T-helper 1 cell treated with Interleukin-12 subunit alpha and Interleukin-12 subunit beta and Interleukin-4 antibody, amounts not matched to agents 30 μg/mL and 1 μg/mL, for 36 hours (primary cell): Measurements from ENCODE around the gene FEM1C.

ENCODE experiments used
- H3K27ac Mint-ChIP-seq: one replicate; pipeline ENCODE4 v1.8.0; 2021; ENCODE audit warnings: mild to moderate bottlenecking, mixed read lengths
- H3K27me3 Mint-ChIP-seq: one replicate; pipeline ENCODE4 v1.8.0; 2021; ENCODE audit warnings: low read depth, mixed read lengths
- H3K36me3 Mint-ChIP-seq: one replicate; pipeline ENCODE4 v1.8.0; 2021; ENCODE audit warnings: low read depth, mixed read lengths
- H3K4me1 Mint-ChIP-seq: one replicate; pipeline ENCODE4 v1.8.0; 2021; ENCODE audit warnings: low read depth, mixed read lengths
- H3K4me3 Mint-ChIP-seq: one replicate; pipeline ENCODE4 v1.8.0; 2021; ENCODE audit warnings: mild to moderate bottlenecking, moderate library complexity, mixed read lengths
- H3K9me3 Mint-ChIP-seq: one replicate; pipeline ENCODE4 v1.8.0; 2021; ENCODE audit warnings: mixed read lengths

Gene FEM1C

GRCh38 chr5:115516372-115516771 is 28.2 kb downstream of the FEM1C start:
- Mint-ChIP-seq H3K4me1 (no peaks in the 10 kb centered on the region), H3K4me3 (no peak overlapping the region), H3K9me3 (no peaks in the 10 kb centered on the region), H3K27ac (no peak overlapping the region), H3K36me3 (peaks cover 23% of the 10 kb centered on the region), H3K27me3 (peaks cover 2% of the 10 kb centered on the region)

- H3K4me1 Mint-ChIP-seq = no peaks in the 10 kb centered on the region
- no peaks in the 10 kb centered on the region for H3K9me3 Mint-ChIP-seq
- no peak overlapping the region for H3K4me3 Mint-ChIP-seq
- H3K27ac Mint-ChIP-seq = no peak overlapping the region
- peaks cover 16% of the 10 kb centered on the region for H3K36me3 Mint-ChIP-seq
- H3K27me3 Mint-ChIP-seq = peaks cover 5% of the 10 kb centered on the region
Measured at GRCh38 chr5:115514220-115514619, 30.4 kb downstream of the FEM1C start.

DNA sequence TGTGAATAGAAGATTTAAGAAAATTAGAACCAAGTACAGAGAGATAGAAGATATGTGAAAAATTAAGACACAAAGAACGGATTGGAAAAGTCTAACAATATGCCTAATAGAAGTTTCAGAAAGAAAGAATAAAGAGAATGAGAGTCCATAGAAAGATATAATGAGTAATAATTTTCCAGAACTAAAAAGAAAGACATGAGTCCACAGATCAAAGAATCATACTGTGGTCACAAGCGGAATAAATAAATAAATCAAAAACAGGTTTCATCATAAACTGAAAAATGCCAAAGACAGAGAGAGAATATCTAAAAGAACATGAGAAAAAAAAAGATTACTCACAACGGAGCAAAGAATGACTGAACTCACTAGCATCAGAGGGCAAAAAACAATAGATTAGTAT is 32.9 kb downstream of the FEM1C start:
- H3K27me3 Mint-ChIP-seq = peaks cover 5% of the 10 kb centered on the region
- H3K27ac Mint-ChIP-seq = no peak overlapping the region
- peaks cover 6% of the 10 kb centered on the region for H3K36me3 Mint-ChIP-seq
- no peaks in the 10 kb centered on the region for H3K9me3 Mint-ChIP-seq
- H3K4me1 Mint-ChIP-seq = no peaks in the 10 kb centered on the region
- H3K4me3 Mint-ChIP-seq = no peak overlapping the region

DNA sequence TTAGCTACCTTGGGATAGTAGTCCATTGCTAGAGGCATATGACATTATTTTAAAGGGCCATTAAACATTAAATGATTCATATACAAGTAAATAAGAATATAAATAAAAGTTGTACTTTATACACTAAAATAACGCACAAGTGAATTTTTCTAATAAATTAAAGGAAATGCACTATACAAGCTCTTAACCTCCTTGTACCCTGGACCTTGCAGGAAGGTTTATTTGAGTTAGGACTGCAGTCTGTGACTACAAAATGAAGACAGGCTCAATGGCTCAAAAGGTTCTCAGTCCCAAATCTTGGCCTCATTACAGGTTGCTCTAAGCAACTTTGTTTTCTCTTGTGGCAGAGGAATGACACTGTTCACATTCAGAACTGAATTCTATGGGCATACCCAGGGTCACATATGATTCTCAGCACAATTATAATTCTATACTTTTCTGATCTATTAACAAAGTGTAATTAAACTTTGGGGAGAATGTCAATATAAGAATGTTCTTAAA is 34.4 kb downstream of the FEM1C start:
- peaks cover 3% of the 10 kb centered on the region for H3K36me3 Mint-ChIP-seq
- no peak overlapping the region for H3K4me3 Mint-ChIP-seq
- H3K27ac Mint-ChIP-seq = no peak overlapping the region
- no peaks in the 10 kb centered on the region for H3K4me1 Mint-ChIP-seq
- peaks cover 8% of the 10 kb centered on the region for H3K27me3 Mint-ChIP-seq
- no peaks in the 10 kb centered on the region for H3K9me3 Mint-ChIP-seq

DNA sequence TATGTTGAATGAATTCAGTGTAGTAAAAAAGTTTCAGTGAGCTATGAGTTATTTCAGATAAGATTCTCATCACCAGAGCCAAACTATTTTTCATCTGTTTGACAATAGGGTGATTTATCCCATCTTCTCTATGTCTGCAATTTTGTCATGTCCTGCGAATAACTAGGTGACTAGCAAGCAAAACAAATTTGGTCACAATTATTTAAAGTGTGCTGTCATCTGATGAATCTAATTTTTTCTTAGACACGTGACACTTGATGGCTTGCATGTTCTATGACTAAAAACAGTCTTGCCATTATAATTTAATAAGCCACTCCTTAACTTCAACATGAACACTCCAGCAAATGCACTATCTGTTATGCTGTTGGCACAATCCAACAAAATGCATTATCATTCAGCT is 35.0 kb downstream of the FEM1C start:
- H3K27me3 Mint-ChIP-seq = peaks cover 8% of the 10 kb centered on the region
- H3K9me3 Mint-ChIP-seq = no peaks in the 10 kb centered on the region
- no peak overlapping the region for H3K27ac Mint-ChIP-seq
- no peak overlapping the region for H3K4me3 Mint-ChIP-seq
- peaks cover 3% of the 10 kb centered on the region for H3K36me3 Mint-ChIP-seq
- no peaks in the 10 kb centered on the region for H3K4me1 Mint-ChIP-seq

DNA sequence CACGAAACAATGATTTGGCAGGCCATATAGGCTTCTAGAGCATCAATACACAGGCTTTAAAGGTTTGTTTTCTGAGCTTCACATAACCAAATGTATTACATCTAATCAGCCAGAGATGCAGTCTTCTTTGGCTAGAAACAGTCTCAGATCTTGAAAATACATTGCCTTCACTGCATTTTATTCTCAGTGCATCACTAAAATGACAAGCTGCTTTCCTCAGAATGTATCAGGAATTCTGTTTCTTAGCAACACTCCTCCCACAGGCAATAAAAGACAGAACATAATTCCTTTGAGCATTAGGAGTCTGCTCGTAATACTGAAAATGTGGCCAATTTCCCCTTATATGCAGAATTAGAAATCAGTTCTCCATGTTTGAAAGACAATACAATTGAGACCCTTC is 36.9 kb downstream of the FEM1C start:
- Mint-ChIP-seq H3K4me3 (no peak overlapping the region), H3K4me1 (no peaks in the 10 kb centered on the region), H3K36me3 (no peaks in the 10 kb centered on the region), H3K27ac (no peak overlapping the region), H3K27me3 (peaks cover 12% of the 10 kb centered on the region), H3K9me3 (no peaks in the 10 kb centered on the region)

DNA sequence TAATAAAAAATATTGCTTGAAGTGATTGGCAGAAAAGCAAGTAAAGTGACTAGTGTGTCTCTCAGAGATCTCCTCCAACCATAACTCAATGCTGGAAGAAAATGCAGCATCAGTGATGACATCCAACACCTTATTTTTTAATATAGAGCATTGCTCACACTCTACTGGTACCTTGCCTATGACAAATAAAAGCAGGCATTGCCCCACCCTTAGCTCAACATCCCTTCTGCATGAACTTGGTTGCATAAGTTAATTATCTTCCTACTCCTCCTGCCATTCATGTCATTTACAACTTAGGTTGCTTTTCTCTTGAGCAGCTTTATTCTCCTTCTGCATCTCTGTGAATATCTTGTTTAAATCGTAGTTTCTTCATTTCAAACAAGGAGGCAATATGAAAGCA is 41.2 kb downstream of the FEM1C start:
- Mint-ChIP-seq H3K27me3 (peaks cover 21% of the 10 kb centered on the region), H3K4me3 (no peak overlapping the region)

DNA sequence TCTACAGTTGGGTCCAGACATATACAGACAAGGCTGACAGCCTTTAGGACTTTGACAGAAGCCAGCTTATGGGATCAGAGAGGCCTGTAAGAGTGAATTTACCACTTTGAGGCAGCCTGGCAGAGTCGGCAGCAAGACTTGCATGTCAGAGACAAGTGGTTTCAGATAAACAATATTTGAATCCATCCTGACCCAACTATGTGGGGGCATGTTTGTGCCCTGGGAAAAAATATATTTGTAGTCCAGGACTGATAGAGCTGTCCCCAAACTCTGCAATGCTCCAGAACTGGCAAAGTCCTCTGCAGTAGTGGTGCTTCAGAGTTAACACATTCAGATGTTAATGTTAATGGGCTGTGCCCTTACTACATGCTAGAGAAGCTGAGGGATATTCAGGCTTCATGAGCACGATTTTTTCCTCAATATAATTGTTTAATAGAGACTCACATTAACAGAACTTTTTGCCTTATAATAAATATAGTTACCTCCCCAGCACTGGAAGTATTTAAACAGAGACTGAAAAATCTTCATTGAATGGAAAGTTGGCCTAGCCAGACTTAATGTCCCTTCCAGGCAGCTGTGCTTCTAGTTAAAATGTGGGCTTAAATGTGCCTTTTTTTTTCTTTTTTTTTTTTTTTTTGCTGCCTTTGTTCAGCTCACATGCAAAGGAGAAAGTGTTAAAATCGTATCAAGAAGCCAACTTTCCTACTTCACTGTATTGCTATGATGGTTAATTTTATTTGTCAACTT is 42.9 kb downstream of the FEM1C start:
- Mint-ChIP-seq H3K4me3 (no peak overlapping the region), H3K36me3 (no peaks in the 10 kb centered on the region), H3K27me3 (peaks cover 21% of the 10 kb centered on the region)

More for the DNA sequence above, 41.2 kb downstream of the FEM1C start:
- H3K4me1 Mint-ChIP-seq = no peaks in the 10 kb centered on the region
- H3K27ac Mint-ChIP-seq = no peak overlapping the region
- no peaks in the 10 kb centered on the region for H3K36me3 Mint-ChIP-seq
- no peaks in the 10 kb centered on the region for H3K9me3 Mint-ChIP-seq

GRCh38 chr5:115500225-115500624 is 44.4 kb downstream of the FEM1C start:
- Mint-ChIP-seq H3K27ac (no peak overlapping the region), H3K36me3 (no peaks in the 10 kb centered on the region), H3K4me3 (no peak overlapping the region), H3K4me1 (no peaks in the 10 kb centered on the region), H3K27me3 (peaks cover 27% of the 10 kb centered on the region), H3K9me3 (no peaks in the 10 kb centered on the region)

More for the DNA sequence above, 42.9 kb downstream of the FEM1C start:
- Mint-ChIP-seq H3K4me1 (no peaks in the 10 kb centered on the region), H3K9me3 (no peaks in the 10 kb centered on the region), H3K27ac (no peak overlapping the region)

- Mint-ChIP-seq H3K4me3 (no peak overlapping the region), H3K27me3 (peaks cover 49% of the 10 kb centered on the region), H3K36me3 (no peaks in the 10 kb centered on the region), H3K27ac (no peak overlapping the region), H3K9me3 (no peaks in the 10 kb centered on the region), H3K4me1 (no peaks in the 10 kb centered on the region)
Measured at GRCh38 chr5:115496936-115497576, 47.5 kb downstream of the FEM1C start.

GRCh38 chr5:115494570-115495289 is 49.8 kb downstream of the FEM1C start:
- H3K4me3 Mint-ChIP-seq = no peak overlapping the region
- no peak overlapping the region for H3K27ac Mint-ChIP-seq

GRCh38 chr5:115490596-115490995 is 54.0 kb downstream of the FEM1C start:
- H3K36me3 Mint-ChIP-seq = no peaks in the 10 kb centered on the region
- peaks cover 31% of the 10 kb centered on the region for H3K27me3 Mint-ChIP-seq
- H3K4me1 Mint-ChIP-seq = peaks cover 6% of the 10 kb centered on the region
- H3K27ac Mint-ChIP-seq = no peak overlapping the region
- no peak overlapping the region for H3K4me3 Mint-ChIP-seq
- no peaks in the 10 kb centered on the region for H3K9me3 Mint-ChIP-seq

More at GRCh38 chr5:115494570-115495289, 49.8 kb downstream of the FEM1C start:
- no peaks in the 10 kb centered on the region for H3K36me3 Mint-ChIP-seq
- no peaks in the 10 kb centered on the region for H3K4me1 Mint-ChIP-seq
- H3K9me3 Mint-ChIP-seq = no peaks in the 10 kb centered on the region
- H3K27me3 Mint-ChIP-seq = peaks cover 40% of the 10 kb centered on the region

DNA sequence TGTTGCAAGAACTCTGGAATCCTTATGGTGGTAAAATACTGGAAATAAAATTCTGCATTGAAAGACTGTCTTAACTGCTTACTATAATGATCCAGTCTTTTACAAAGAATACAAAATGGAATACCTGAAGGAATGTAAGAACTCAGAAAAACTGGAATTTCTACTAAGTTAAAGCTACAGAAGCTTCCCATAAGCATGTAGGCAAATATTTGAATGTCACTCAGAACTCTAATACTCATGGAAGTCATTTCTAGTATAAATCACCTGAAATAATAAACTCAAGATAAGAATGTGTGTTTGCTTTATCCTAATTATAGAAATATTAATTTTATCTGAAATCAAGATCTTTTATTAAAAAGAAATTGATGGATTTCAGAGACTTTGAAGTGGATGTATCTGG is 54.8 kb downstream of the FEM1C start:
- peaks cover 24% of the 10 kb centered on the region for H3K27me3 Mint-ChIP-seq
- no peaks in the 10 kb centered on the region for H3K36me3 Mint-ChIP-seq
- no peaks in the 10 kb centered on the region for H3K9me3 Mint-ChIP-seq
- H3K4me3 Mint-ChIP-seq = no peak overlapping the region
- peaks cover 8% of the 10 kb centered on the region for H3K4me1 Mint-ChIP-seq
- H3K27ac Mint-ChIP-seq = no peak overlapping the region

DNA sequence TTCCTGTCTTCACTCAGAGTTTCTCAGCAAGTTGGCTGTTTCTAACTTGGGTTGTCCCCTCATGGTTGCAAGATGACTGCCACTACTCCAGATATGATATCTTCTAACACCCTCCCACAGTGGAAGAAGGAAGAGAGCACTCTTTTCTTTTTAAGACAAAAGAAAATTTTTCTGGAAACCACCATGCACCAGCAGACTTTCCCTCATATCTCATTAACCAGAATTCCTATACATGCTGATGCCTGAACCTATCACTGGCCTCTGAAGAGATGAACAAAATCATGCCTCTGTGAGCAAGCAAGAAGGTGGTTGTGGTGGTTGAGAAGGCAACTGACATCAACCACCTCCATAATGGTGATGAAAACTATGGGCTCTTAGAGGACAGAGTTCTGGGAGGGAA is 56.8 kb downstream of the FEM1C start:
- H3K27me3 Mint-ChIP-seq = peaks cover 7% of the 10 kb centered on the region
- no peaks in the 10 kb centered on the region for H3K9me3 Mint-ChIP-seq
- H3K4me3 Mint-ChIP-seq = no peak overlapping the region
- no peaks in the 10 kb centered on the region for H3K36me3 Mint-ChIP-seq
- peaks cover 8% of the 10 kb centered on the region for H3K4me1 Mint-ChIP-seq
- no peak overlapping the region for H3K27ac Mint-ChIP-seq

DNA sequence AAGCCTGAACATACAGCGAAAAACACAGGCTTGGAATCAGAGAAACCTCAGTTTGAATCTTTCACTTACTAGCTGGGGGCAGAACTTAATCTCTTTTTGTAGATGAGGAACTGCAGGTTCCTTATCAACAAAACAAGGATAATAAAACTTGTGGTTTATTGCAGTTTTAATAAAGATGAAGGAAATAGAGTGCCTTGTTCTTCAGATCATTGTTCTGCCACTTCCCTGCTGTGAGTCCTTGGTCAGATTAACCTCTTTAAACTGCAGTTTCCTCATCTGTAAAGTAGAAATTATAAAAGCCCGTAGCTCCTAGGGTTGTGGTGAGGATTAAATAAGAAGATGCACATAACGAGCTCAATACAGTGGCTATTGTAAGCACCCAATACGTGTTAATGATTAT is 57.4 kb downstream of the FEM1C start:
- Mint-ChIP-seq H3K9me3 (no peaks in the 10 kb centered on the region), H3K36me3 (no peaks in the 10 kb centered on the region), H3K4me3 (no peak overlapping the region), H3K27ac (no peak overlapping the region), H3K4me1 (peaks cover 8% of the 10 kb centered on the region), H3K27me3 (peaks cover 2% of the 10 kb centered on the region)
